GM23338 (cell line): ENCODE measurements around the gene EDN1. TPM values are rescaled to one million over a fixed set of nuclear protein-coding genes. Genes with fewer than 3 reads are reported as not detected.
A peak's percentile ranks its signal among the peaks of the same experiment; 100 is the strongest.

ENCODE experiments used
- ATAC-seq: fragments of 200-7000 bp; cut with Tn5 transposase; 3 replicates; pipeline ENCODE4 v1.9.1; 2020
- DNase-seq: peaks from one replicate; pipeline ENCODE4 v3.0.0-alpha.2; 2015; ENCODE audit warnings: low spot score
- H2AFZ ChIP-seq: fragments of 200-600 bp; sonication (generic); 2 replicates; pipeline ENCODE4 v1.8.0; 2016; ENCODE audit warnings: antibody characterized with exemption, mild to moderate bottlenecking, moderate library complexity
- H3F3A ChIP-seq: fragments of 200-600 bp; sonication (generic); replicated peaks from 2 replicates; pipeline ENCODE4 v1.8.0; 2017; ENCODE audit warnings: antibody characterized with exemption, mixed run types, low read depth
- H3K27ac ChIP-seq: fragments of 200-600 bp; sonication (generic); 2 replicates; pipeline ENCODE4 v1.6.1; 2016; ENCODE audit warnings: low read depth
- H3K27me3 ChIP-seq: fragments of 200-600 bp; sonication (generic); 2 replicates; pipeline ENCODE4 v1.8.0; 2016; ENCODE audit warnings: mild to moderate bottlenecking, mixed run types, moderate library complexity; ENCODE audit not compliant: insufficient read depth
- H3K36me3 ChIP-seq: fragments of 200-600 bp; sonication (generic); 2 replicates; pipeline ENCODE4 v1.8.0; 2016; ENCODE audit warnings: mild to moderate bottlenecking; ENCODE audit not compliant: insufficient read depth
- H3K4me1 ChIP-seq: fragments of 200-600 bp; sonication (generic); 2 replicates; pipeline ENCODE4 v1.8.0; 2016; ENCODE audit warnings: mild to moderate bottlenecking, moderate library complexity; ENCODE audit not compliant: insufficient read depth
- H3K4me2 ChIP-seq: fragments of 200-600 bp; sonication (generic); 2 replicates; pipeline ENCODE4 v1.7.1; 2017; ENCODE audit warnings: mixed run types
- H3K4me3 ChIP-seq: fragments of 200-600 bp; sonication (generic); 2 replicates; pipeline ENCODE4 v1.6.1; 2016; ENCODE audit warnings: mixed run types
- H3K79me2 ChIP-seq: fragments of 200-600 bp; sonication (generic); replicated peaks from 2 replicates; pipeline ENCODE4 v1.8.0; 2017; ENCODE audit warnings: mild to moderate bottlenecking; ENCODE audit not compliant: insufficient read depth
- H3K9me2 ChIP-seq: fragments of 200-600 bp; sonication (generic); 2 replicates; pipeline ENCODE4 v1.8.0; 2017; ENCODE audit not compliant: insufficient read depth
- H4K20me1 ChIP-seq: fragments of 200-600 bp; sonication (generic); replicated peaks from 2 replicates; pipeline ENCODE4 v1.8.0; 2017; ENCODE audit warnings: mild to moderate bottlenecking; ENCODE audit not compliant: insufficient read depth
- H3K27ac Mint-ChIP-seq: 2 replicates; pipeline ENCODE4 v1.8.0; 2020; ENCODE audit warnings: inconsistent platforms, mild to moderate bottlenecking, moderate library complexity, mixed read lengths
- H3K27me3 Mint-ChIP-seq: 3 replicates; pipeline ENCODE4 v1.8.0; 2022; ENCODE audit warnings: low read depth, mild to moderate bottlenecking, moderate library complexity, mixed read lengths, inconsistent platforms; ENCODE audit not compliant: insufficient read depth, poor library complexity
- H3K36me3 Mint-ChIP-seq: 3 replicates; pipeline ENCODE4 v1.8.0; 2021; ENCODE audit warnings: low read depth, mild to moderate bottlenecking, inconsistent platforms, moderate library complexity, mixed read lengths
- H3K4me1 Mint-ChIP-seq: 3 replicates; pipeline ENCODE4 v1.8.0; 2020; ENCODE audit warnings: mild to moderate bottlenecking, inconsistent platforms, mixed read lengths
- H3K4me3 Mint-ChIP-seq: 3 replicates; pipeline ENCODE4 v1.8.0; 2021; ENCODE audit warnings: moderate library complexity, mild to moderate bottlenecking, inconsistent platforms, mixed read lengths
- H3K9me3 Mint-ChIP-seq: 3 replicates; pipeline ENCODE4 v1.8.0; 2020; ENCODE audit warnings: moderate library complexity, mild to moderate bottlenecking, inconsistent platforms, mixed read lengths
- CREB1 ChIP-seq: fragments of 250-450 bp; sonication (Bioruptor Pico); IDR thresholded peaks from 2 replicates; pipeline ENCODE4 v1.5.0; 2020; ENCODE audit warnings: low read depth, mild to moderate bottlenecking, moderate library complexity
- CTCF ChIP-seq, 2 experiments: fragments of 200-600 bp in 1 of 2; sonication (generic) in 1 of 2; conservative IDR thresholded peaks; 2 replicates each; pipeline versions ENCODE4 v1.5.1 to v1.6.1; 2016 to 2017; ENCODE audit warnings: antibody characterized with exemption in 2 of 2, low read depth in 2 of 2, mild to moderate bottlenecking in 2 of 2, moderate library complexity in 1 of 2
- NANOG ChIP-seq: IDR thresholded peaks from 2 replicates; pipeline ENCODE4 v1.6.1; 2016; ENCODE audit warnings: antibody characterized with exemption, borderline replicate concordance
- STAT1 ChIP-seq: IDR thresholded peaks from one replicate; pipeline ENCODE4 v1.6.1; 2016; ENCODE audit warnings: antibody characterized with exemption; ENCODE audit not compliant: unreplicated experiment
- ZNF462 ChIP-seq: fragments of 250-450 bp; sonication (Bioruptor Pico); IDR thresholded peaks from 2 replicates; pipeline ENCODE4 v1.5.0; 2020; ENCODE audit warnings: mild to moderate bottlenecking, moderate library complexity
- long read RNA-seq: library from polyadenylated mRNA; unstranded; transcript quantifications from one replicate; pipeline ENCODE4 v2.0.0, GENCODE V29; 2020; ENCODE audit not compliant: unreplicated experiment
- polyA plus RNA-seq: library from polyadenylated mRNA; unstranded; fragments of >200 nt; fragmentation: Nextera tagmentation; extraction: Ambion mirVana; gene quantifications from 2 replicates; pipeline ENCODE4 v1.2.1, GENCODE V29; 2016
- total RNA-seq: library from RNA; depleted of rRNA; stranded (reverse); fragments of >200 nt; shearing (Covaris generic); gene quantifications from 2 replicates; pipeline ENCODE4 v1.2.3, GENCODE V29; 2014; rRNA removed

The EDN1 gene
- total RNA-seq (0.58 and 0.80 TPM in 2 replicates), polyA plus RNA-seq (1.1 and 1.2 TPM in 2 replicates)
- long read RNA-seq, partial matches to known transcripts: 0 of 1 reads
- long read RNA-seq, other reads (novel, unspliced or antisense): 0 of 1 reads

- Histone ChIP-seq H3K79me2 (no peaks in the 10 kb centered on the region), H3K27me3 (peaks cover 22% of the 10 kb centered on the region), H4K20me1 (no peaks in the 10 kb centered on the region), H3K4me3 (peak within 1 kb of the TSS; percentile 67), H3K9me2 (no peaks in the 10 kb centered on the region), H3K36me3 (no peaks in the 10 kb centered on the region), H3F3A (no peaks in the 10 kb centered on the region), H3K4me2 (peak within 1 kb of the TSS; percentile 88), H3K27ac (no peak within 1 kb of the TSS), H3K4me1 (peaks cover 27% of the 10 kb centered on the region), H2AFZ (peak within 1 kb of the TSS; percentile 97)
- peak; percentile 94 for DNase-seq
- Mint-ChIP-seq H3K9me3 (no peaks in the 10 kb centered on the region), H3K36me3 (no peaks in the 10 kb centered on the region), H3K27me3 (peaks cover 24% of the 10 kb centered on the region), H3K27ac (no peak within 1 kb of the TSS), H3K4me3 (peak within 1 kb of the TSS; percentile 79), H3K4me1 (peaks cover 46% of the 10 kb centered on the region)
- peak; percentile 86 for ATAC-seq
- TF ChIP-seq ZNF462 (CRISPR knock-in tag): 0 out of 2 replicates have a peak, but pooled peaks have one; percentile 62
- peak; percentile 19 to 41 for TF ChIP-seq CTCF (conservative IDR thresholded peaks at IDR 0.05; ENCODE audit: low read depth in 2 of 2)
- TF ChIP-seq CREB1: peak; percentile 32; the same call in 1 of the 2 replicates
- no peak for TF ChIP-seq STAT1
- no peak for TF ChIP-seq NANOG
These were observed at the start of gene EDN1 for GRCh38 chr6:12289933-12290820. Gene EDN1 (plus strand): TSS chr6:12290361. CDS start chr6:12290630, 269 bp downstream.
